Measurements from ENCODE around the gene PCSK9.
"Not testable (repeated sequence)": the region's sequence is repeated elsewhere in the genome, so short reads cannot be mapped to it uniquely, and the experiment has no call there.

Gene PCSK9

GRCh38 chr1:55010194-55010886, 29.0 kb upstream of the PCSK9 start:
- no peak for DNase-seq

- DNase-seq = no peak
Measured at GRCh38 chr1:55010887-55011217, 28.5 kb upstream of the PCSK9 start.

- no peak for DNase-seq
Measured at GRCh38 chr1:55012661-55013060, 26.7 kb upstream of the PCSK9 start.

GRCh38 chr1:55015123-55015522, 24.2 kb upstream of the PCSK9 start:
- DNase-seq = no peak

GRCh38 chr1:55015731-55016620, 23.4 kb upstream of the PCSK9 start:
- DNase-seq = no peak

GRCh38 chr1:55018395-55018794, 21.0 kb upstream of the PCSK9 start:
- no peak for DNase-seq

GRCh38 chr1:55021942-55022546, 17.3 kb upstream of the PCSK9 start:
- DNase-seq = peak; percentile 34

- not testable (repeated sequence) for DNase-seq
Measured at GRCh38 chr1:55024163-55024562, 15.2 kb upstream of the PCSK9 start.

- DNase-seq = not testable (repeated sequence)
Measured at GRCh38 chr1:55026682-55027081, 12.7 kb upstream of the PCSK9 start.

GRCh38 chr1:55031098-55031497, 8.2 kb upstream of the PCSK9 start:
- not testable (repeated sequence) for DNase-seq

GRCh38 chr1:55033265-55033614, 6.1 kb upstream of the PCSK9 start:
- no peak for DNase-seq

GRCh38 chr1:55034476-55035133, 4.7 kb upstream of the PCSK9 start:
- DNase-seq = no peak

- no peak for DNase-seq
Measured at GRCh38 chr1:55035904-55036303, 3.4 kb upstream of the PCSK9 start.

- DNase-seq = no peak
Measured at GRCh38 chr1:55037733-55038551, 1.4 kb upstream of the PCSK9 start.

GRCh38 chr1:55038552-55038838, 853 bp upstream of the PCSK9 start:
- DNase-seq = no peak

- no peak for DNase-seq
Measured at GRCh38 chr1:55038974-55039341, 390 bp upstream of the PCSK9 start.

- DNase-seq = no peak
Measured at GRCh38 chr1:55040083-55040932, 960 bp downstream of the PCSK9 start.

GRCh38 chr1:55040933-55041494, 1.7 kb downstream of the PCSK9 start:
- no peak for DNase-seq

GRCh38 chr1:55041613-55042012, 2.3 kb downstream of the PCSK9 start:
- DNase-seq = no peak

- DNase-seq = no peak
Measured at GRCh38 chr1:55043011-55043410, 3.7 kb downstream of the PCSK9 start.

- DNase-seq = no peak
Measured at GRCh38 chr1:55043726-55044125, 4.4 kb downstream of the PCSK9 start.

Measured in GDM1 (cell line).